Activated CD4-positive, CD25-positive, alpha-beta regulatory T cell treated with anti-CD3 and anti-CD28 coated beads, Interleukin-2, amount 50 U/mL, for 24 hours (primary cell): ENCODE data around the gene EXOC6.

Experiments used
- ATAC-seq, 2 donors: fragments of 150-1000 bp; cut with Tn5 transposase; one replicate each; pipeline ENCODE4 v1.10.0; 2021; ENCODE audit warnings: mild to moderate bottlenecking in 1 of 2, moderate library complexity in 1 of 2

Gene EXOC6

DNA sequence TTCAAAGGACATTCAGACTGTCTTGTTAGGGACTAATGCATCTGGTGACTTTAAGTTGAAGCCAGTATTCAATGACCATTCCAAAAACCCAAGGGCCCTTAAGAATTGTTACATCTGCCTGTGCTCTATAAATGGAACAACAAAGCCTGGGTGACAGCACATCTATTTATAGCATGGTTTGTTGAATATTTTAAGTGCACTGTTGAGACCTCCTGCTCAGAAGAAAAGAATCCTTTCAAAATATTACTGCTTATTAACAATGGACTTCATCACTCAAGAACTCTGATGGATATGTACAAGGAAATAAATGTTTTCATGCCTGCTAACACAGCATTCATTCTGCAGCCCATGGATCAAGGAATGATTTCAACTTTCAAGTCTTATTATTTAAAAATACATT lies 179.2 kb downstream of the EXOC6 start:
- ATAC-seq, result no peak

DNA sequence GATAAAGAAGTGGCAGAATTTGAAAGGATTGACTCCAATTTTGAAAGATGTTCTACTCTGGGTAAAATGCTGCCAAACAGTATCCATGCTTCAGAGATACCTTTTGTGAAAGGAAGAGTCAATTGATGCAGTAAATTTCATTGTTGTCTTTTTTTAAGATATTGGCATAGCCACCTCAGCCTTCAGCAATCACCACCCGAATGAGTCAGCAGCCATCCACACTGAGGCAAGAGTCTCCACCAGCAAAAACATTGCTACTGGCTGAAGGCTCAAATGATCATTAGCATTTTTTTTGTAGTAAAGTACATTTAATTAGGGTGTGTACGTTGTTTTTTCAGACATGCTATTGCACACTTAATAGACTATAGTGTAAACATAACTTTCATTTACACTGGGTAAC lies 180.6 kb downstream of the EXOC6 start:
- ATAC-seq, result no peak

DNA sequence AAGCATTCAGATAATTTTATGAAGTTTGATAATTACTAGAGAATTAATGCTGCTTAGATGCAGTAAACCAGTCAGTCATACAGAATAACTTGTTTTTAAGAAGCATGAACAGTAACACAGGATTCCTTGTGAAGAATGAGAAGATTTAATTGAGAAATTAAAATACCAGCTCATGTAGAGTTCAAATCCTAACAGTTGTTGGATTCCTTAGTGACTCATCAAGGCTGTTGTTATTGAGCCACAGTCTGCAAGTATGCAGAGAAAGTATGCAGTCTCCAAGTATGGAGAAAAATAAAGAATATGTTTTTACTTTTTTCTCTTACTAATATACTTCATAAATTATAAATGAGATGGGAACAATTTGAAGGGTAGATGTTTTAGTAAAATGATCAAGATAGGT lies 182.1 kb downstream of the EXOC6 start:
- no peak for ATAC-seq

DNA sequence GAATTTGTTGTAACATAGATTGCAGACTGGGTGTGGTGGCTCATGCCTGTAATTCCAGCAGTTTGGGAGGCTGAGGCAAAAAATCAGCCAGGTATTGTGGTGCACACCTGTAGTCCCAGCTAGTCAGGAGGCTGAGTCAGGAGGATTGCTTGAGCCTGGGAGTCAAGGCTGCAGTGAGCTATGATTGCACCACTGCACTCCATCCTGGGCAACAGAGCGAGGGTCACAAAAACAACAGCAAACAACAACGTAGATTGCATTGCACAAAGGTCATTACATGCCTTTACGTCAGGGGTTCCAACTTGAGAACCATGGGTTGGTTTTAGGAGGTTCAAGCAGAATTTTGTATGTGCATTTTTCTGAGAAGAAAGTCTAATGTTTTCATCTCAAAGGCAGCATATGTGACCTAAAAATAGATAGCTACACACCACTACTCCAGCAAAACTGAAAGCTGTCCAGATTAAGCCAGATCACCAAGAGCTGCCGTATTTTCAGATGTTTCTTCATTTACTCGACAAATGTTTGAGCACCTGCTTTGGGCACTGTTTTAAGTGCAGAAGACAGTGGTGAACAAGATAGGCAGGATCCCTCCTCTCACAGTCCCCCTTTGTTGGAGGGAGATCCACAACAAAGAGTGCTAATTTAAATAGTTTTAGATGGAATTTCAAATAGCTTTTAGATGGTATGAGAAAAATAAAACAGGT lies 183.9 kb downstream of the EXOC6 start:
- ATAC-seq, result no peak

DNA sequence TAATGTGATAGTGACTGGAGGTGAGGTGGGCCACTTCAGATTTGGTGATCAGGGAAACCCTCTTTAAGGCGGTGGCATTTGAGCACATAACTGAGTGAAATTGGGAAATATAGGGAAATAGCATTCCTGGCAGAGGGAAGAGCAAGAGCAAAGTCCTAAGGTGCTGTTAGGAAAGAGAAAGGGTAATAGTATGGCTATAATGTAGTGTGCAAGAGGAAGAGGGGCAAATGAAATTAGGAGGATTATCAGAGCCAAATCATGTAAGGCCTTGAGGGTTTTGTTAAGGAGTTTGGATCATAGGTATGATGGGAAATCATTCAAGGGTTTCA lies 184.5 kb downstream of the EXOC6 start:
- no peak for ATAC-seq

DNA sequence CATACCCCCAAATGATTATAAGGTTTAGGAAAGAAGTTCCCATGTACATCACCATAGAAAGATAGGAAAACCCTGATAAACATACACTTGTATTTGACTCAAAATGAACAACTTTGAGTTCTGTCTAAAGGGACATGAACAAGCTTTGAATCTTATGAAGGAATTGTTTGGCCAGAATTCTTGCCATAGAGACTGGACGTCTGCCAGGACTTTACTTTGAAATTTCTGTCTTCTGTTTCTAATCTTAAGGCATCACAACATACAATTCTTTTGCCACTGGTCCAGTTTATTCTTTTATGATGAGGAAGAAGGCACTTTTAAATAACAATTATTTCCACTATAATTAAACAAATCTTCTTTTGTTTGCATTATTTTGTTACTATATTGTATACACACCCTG lies 186.1 kb downstream of the EXOC6 start:
- ATAC-seq, result no peak

DNA sequence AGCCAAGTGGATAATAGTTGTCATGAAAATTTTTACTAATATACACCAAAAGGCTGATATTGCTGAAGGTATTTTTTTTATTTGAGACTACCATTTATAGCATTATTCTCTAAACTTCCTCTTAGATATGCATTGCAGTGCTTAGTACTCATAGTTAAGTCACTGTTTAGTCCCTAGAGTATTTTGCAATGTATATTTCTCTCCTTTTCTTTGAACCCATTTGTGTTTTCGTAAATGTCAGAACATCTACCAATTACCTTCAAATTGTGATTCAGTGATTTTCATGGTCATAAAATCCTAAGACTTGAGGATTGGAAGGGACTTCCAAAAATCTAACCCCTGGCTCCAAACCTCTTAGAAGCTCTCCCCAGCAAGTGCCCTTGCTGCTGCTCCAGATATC lies 190.8 kb downstream of the EXOC6 start:
- ATAC-seq, result no peak

DNA sequence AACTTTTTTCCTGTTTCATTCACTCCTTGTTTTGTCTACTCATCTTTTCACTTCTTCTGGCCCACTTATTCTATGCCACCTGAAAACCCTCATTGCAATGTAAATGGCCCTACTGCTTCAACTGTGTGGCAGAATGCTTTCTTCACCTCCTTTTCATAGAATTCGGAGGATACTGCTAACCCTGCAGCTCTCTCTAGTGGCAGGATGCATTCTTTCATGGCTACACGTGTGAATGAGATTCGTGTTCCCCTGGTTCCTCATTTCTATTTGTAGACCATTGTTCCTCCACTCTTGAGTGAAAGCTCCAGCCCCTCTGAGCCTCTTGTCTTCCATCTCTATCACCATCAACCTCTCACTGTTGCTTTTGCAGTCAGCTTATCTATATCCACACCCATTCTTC lies 191.4 kb downstream of the EXOC6 start:
- no peak for ATAC-seq

DNA sequence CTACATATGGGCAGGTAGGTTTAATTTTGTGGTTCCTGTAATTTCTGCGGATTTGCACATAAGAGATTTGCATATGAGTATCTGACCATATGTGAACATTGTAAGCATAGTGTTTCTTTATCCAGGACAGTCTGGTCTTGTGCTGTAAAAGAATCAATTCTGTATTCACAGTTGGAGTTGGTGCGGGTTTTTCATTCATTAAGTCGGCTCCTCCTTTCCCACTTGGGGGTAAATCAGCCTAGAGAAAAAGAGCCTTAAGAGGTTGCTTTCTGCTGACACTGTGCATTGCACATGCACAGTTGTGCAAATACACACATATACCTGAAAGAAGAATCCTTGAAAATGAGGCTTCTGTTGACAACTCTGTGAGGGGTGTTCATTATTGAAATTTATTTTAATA lies 206.2 kb downstream of the EXOC6 start:
- ATAC-seq, result no peak

DNA sequence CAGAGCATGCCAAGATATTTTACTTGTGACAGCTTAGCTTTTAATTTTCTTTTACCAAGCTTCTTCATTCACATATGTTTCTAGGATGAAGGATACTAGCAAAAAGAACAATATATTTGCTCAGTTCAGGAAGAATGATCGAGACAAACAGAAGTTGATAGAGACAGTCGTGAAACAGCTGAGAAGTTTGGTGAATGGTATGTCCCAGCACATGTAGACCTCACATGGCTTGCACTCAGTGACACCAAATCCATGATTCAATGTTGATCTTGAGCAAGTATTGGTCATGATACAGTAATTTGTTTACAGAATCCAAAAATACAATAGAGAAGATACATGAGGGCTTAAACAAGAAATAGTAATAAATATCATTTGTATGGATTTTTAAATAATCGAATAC lies 209.8 kb downstream of the EXOC6 start:
- ATAC-seq, result no peak

DNA sequence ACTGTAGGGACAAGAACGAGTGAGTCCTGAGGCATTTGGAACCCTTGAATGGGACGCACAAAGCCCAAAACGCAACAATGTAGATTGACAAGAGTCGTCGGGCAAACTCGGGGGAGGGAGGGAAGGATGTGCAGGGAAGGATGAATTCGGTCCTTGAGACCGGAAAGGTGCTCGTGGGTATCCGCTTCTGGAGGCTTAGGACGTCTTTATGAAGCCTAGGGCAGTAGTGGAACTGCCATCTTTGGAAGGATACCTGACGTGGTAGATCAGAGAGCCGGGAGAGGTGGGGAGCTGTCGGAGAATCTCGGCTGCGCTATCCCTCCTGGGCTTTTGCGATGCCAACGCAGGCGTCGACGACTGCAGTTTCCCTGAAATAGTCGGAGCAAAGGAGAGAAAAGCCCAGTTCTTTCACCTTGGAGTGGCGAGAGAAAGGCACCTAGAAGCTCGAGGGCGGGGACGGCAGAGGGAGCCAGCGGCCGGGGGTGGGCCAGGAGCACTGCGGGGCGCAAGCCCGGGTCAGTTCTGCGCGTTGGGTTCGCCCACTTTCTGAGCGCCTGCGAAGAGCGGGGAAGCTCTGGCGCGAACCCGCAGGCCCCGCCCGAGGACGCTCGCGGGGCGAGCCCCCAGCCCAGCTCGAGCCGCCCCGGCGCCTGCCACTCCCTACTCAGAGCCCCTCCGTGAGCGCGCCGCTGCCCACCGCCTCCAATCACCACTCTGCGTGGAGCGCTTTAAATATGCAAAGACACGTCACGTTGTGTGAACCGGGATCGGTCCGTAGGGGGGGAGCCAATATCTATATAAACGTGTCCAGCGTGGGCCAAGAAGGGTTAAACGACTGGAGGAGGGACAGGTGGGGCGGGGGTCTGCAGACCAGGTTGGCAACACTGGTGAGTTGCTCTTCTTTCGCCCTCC lies 211.9 kb downstream of the EXOC6 start, which contains the start of gene CYP26C1:
TSS of gene CYP26C1 (plus strand) at position 824 of the 912 bp plus-strand sequence. CDS start 466 bp downstream, outside the sequence.
- no peak for ATAC-seq

DNA sequence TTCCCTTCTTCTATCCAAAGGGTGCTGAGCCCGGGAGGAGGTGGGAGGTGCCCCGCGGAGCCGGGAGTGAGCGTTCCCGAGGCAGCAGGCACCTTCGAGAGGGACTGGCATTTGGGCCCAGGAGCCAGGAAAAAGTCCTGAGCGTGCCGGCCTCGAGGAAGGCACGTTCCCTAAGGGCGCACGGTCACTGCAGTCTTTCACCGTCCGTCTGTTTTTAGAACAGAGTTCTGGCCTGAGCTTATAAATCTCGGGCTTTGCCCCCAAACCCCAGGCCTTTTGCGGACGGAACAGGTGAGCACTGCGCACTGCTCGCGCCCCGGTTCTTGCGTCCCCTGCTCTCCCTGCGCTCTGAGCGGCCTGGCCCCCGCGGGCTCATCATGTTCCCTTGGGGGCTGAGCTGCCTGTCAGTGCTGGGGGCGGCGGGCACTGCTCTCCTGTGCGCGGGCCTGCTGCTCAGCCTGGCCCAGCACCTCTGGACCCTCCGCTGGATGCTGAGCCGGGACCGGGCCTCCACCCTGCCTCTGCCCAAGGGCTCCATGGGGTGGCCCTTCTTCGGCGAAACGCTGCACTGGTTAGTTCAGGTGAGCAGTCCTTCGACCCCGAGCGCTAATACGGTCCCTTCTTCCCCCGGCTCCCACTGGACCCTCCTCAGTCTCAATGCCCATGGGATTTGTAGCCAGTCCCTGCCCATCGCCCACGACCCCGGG lies 212.7 kb downstream of the EXOC6 start:
- ATAC-seq, result no peak

DNA sequence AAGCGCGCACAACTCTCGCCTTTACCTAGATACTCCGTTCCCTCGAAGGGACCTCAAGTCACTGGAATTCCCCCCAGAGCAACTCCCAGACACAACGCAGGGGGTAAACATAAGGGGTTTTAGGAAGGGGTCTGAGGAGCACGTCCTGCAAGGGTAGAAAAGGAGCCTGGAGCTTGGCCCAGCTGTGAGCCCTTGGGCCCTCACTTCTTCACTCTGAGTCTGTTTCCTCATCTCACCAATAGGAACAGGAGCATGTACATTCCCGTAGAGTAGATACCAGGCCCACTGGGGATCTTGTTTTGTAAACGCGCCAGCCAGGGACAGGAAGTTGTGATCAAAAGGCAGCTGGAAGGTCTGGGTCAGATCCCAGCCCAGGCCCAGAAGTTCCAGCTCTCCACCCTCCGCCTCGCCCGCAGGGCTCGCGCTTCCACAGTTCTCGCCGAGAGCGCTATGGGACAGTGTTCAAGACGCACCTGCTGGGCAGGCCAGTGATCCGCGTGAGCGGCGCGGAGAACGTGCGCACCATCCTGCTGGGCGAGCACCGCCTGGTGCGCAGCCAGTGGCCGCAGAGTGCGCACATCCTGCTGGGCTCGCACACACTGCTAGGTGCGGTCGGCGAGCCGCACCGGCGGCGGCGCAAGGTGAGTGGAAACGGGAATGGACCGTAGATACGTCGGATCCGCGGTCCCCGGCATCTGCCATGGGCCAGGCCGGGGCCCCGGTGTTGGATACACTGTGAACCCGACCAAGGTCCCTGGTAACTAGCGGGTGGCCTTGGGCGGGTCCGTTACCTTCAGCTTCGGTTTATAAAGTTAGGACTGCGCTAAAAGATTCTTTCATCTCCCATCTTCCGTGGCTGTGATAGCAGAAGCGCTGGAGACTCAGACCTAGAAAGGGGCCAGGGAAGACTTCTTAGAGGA lies 213.5 kb downstream of the EXOC6 start:
- ATAC-seq, result no peak

DNA sequence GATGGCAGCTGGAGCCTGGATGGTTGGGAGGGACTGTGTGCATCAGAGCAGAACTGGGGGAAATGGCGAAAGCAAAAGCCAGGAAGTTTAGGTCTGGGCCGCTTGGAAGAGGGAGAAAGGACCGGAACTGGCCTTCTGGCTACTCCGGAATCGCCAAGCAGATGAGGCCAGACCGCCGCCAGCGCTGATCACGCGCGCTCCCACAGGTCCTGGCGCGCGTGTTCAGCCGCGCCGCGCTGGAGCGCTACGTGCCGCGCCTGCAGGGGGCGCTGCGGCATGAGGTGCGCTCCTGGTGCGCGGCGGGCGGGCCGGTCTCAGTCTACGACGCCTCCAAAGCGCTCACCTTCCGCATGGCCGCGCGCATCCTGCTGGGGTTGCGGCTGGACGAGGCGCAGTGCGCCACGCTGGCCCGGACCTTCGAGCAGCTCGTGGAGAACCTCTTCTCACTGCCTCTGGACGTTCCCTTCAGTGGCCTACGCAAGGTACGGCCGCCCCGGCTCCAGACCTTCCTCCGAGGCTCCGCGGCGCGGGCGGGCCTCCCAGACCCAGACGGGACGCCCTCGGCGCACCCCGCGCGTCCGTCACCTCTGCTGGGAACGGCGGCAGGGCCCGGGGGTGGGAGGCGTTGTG lies 214.3 kb downstream of the EXOC6 start:
- peak; percentile 62 to 67 for ATAC-seq

DNA sequence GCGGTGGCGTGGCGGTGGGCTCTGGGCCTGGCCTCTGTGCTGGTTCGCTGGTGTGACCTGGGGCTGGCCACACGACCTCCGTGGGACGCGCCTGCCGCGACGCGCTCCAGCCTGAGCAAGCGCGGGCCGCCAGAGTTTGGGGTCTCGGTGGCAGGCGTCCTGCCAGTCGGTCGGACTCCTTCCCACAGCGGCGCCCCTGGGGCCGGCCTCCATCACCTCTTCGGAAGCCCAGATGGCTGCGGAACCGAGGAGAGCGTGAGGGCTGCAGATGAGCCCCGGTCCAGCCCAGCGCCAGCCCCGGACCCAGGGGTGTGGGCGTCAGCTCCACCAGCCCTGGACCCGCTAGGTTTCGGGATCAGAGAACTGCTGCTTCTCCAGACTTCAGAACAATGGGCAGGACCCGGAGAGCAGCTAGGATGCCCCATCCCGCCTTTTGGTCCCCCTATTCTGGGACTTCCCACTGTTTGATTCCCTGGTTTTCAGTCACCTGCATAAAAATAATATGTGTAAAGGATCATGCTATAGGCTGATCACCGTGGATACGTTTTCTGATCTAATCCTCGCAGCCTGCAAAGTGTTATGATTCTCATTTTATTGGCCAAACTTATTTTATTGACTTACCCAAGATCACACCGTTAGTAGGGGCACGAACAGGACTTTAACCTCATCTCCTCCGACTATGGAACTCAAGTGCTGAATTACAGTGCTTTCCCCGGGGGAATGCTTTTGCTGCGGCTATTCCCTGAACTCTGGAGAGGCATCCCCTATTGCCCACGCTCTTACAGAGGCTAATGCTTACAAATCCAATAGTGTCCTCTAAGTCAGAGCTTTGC lies 215.0 kb downstream of the EXOC6 start:
- no peak for ATAC-seq

DNA sequence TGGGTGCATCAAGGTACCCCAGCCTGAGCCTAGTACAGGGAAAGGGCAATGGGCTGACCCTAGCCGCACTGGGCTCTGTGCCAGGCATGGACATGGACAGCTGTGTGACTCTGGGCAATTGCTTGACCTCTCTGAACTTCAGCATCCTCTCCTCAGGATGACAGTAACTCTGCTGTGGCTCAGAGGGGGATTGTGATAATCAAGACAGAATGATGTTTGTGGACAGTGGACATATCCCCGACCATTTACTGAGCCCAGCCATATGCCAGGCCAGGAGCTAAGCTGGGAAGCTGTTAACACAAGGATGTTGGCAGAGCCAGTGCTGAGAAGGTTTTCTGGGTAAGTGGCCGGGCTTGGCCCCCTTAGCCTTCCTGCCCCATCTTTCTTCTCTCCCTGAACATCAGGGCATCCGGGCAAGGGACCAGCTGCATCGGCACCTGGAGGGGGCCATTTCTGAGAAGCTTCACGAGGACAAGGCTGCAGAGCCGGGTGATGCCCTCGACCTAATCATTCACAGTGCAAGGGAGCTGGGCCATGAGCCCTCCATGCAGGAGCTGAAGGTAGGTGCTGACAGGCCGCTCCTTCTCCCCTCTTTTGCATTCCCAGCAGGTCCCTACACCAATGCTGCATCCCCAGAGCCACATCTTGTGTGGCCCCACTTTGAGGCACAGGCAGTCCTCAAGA lies 215.8 kb downstream of the EXOC6 start:
- ATAC-seq, result no peak

DNA sequence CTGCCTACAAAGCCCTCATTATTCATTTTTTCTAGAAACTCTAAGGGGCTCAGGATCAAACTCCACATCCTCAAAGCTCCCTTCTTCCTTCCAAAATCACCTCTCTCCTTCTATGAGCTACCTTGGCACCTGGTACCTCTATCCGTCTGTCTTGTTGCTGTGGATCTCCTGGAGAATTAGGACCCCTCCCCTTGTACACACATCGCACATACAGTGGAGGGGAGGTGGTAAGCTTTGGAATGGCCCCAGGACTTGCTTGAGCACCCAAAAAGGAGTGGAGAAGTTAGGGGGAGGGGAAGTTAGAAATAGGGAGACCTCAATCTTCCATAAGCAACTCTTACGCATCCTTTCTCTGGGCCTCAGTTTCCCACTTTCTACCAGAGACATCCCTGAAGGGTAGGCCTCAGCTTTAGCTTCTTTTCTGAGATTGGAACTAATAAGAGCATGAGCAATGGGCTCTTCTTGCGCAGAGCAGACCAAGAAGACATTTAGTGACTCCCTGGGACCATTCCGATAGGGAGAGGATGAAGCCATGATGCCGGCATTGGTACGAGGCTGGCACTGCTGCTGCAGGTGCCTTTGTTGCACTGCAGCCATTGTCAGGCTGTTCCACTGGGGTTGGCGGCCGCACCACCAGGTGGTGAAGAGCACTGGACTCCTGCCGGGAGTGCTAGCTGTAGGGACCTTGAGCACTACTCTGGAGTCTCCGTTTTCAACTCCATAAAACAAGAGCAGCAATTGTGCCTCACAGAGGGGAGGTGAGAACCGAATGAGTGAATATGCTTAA lies 216.7 kb downstream of the EXOC6 start:
- ATAC-seq, result no peak

DNA sequence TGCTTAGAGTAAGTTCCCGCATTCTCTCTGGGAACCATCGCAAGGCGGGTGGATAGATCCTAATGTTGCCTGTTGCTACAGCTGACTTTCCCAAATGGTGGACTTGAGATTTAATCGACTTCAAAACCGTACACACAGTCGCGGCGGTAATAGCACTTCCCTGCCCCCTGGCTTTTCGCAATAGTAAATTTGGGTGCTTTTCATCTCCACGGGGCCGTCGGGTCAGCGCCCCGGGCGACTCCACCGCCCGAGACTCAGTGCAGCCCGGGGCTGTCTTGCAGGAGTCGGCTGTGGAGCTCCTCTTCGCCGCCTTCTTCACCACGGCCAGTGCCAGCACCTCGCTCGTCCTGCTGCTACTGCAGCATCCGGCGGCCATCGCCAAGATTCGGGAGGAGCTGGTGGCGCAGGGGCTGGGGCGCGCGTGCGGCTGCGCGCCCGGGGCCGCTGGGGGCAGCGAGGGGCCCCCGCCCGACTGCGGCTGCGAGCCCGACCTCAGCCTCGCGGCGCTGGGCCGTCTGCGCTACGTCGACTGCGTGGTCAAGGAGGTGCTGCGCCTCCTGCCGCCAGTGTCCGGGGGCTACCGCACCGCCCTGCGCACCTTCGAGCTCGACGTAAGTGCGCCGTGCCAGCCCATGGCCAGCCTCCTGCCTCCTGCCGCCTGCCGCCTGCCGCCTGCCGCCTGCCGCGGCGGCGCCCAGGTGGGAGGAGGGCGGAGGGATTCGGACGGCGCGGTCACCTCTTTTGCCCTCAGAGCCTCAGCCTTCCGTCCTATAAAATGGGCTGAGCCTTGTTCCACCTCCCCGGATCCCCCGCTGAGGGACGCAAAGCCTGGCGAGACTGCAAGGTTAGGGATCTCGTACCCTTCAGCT lies 217.6 kb downstream of the EXOC6 start:
- no peak for ATAC-seq

DNA sequence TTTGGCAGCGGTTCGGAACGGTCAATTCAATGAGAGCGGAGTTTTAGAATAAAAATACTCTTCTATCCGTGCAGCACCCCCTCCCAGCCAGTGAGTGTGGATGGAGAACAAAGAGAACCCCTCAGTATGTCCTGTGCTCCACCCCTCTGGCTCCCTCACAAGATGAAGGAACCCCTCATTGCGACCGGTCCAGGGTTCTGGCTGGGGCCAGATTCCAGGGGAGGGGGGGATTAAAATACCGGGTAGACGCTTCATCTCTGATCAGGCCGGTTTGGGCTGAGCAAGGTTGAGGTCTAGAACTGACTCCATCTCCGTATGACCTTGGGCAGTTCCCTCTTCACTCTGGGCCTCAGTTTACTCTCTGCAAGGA lies 218.2 kb downstream of the EXOC6 start:
- no peak for ATAC-seq
